ENCODE results near the gene MIP. TPM values are rescaled to one million over a fixed set of nuclear protein-coding genes. Genes with fewer than 3 reads are reported as not detected.
"Not testable (repeated sequence)": the region's sequence is repeated elsewhere in the genome, so short reads cannot be mapped to it uniquely, and the experiment has no call there.

Gene MIP
- total RNA-seq, 1 donor from 2014 or later: 0.26 TPM

DNA sequence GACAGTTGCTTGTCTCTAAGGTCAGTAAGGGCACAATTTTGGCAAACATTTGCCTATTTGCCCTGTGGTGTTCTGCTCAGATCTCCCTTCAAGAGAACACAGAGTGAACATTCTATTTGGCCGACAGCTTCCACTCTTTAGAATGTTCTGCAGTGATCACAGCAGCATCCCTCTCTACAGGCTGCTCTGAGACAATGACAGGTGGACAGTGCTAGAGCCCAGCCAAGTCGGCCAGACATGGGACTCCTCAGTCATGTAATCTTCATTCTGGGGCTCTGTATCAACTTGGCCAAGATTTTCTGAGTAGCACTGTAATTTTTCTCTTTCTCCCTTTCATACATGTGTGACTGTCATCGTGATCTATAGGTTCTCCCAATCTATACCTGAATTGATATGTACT lies 40.1 kb downstream of the MIP start:
- TF ChIP-seq CTCF (IDR thresholded peaks at IDR 0.05; ENCODE audit: insufficient read depth, low read length, severe bottlenecking): no peak
- Histone ChIP-seq H3K27me3 (ENCODE audit: control insufficient read depth, insufficient read depth, low read length) (no peaks in the 10 kb centered on the region), H3K36me3 (ENCODE audit: control insufficient read depth, insufficient read depth, low read length) (no peaks in the 10 kb centered on the region), H3K4me3 (ENCODE audit: low read depth, low read length) (no peak overlapping the region)
- FAIRE-seq (no peak), DNase-seq (ENCODE audit: low read depth) (no peak)

GRCh38 chr12:56413392-56413791 lies 41.1 kb downstream of the MIP start:
- Histone ChIP-seq H3K4me3 (ENCODE audit: low read depth, low read length) (no peak overlapping the region), H3K36me3 (ENCODE audit: control insufficient read depth, insufficient read depth, low read length) (no peaks in the 10 kb centered on the region), H3K27me3 (ENCODE audit: control insufficient read depth, insufficient read depth, low read length) (no peaks in the 10 kb centered on the region)
- FAIRE-seq: no peak
- no peak for TF ChIP-seq CTCF (IDR thresholded peaks at IDR 0.05; ENCODE audit: insufficient read depth, low read length, severe bottlenecking)
- DNase-seq (ENCODE audit: low read depth): no peak

DNA sequence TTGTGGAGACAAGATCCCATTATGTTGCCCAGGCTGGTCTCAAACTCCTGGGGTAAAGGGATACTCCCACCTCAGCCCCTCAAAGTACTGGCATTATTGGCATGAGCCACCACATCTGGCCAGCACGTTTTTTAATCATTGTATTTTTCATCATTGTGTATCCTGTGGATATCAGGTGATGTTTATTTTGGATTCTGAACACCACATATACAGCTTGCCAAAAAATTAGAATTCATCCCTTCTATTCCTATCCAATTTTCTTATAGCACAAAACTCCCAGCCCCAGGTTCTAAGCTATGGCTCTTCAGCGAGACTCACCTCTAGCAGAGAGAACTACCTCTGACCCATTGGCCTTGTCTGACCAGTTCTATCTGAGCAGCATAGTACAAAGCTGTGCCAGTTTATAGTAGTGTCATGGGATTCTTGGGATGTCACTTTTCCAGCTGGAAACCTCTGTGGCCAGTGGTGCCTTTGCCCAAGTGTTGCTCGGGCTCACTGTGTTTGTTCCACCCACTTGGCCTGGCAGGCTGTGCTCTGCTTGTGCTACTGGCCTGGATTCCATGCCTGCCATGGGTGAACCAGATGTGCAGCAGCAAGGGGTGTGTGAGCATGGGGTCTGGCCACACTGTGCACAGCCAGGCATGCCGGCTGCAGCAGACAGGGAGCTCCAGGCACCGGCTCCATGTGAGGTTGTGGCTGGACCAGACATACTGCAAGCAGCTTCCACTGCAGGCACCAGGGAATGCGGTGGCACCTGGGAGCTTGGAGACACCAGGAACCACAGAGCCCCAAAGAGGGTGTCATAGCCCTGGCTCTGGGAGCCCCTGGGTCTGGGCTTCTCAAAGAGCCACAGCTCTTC lies 42.4 kb downstream of the MIP start:
- TF ChIP-seq CTCF (IDR thresholded peaks at IDR 0.05; ENCODE audit: insufficient read depth, low read length, severe bottlenecking): no peak
- H3K4me3 ChIP-seq (ENCODE audit: low read depth, low read length): no peak overlapping the region
- H3K36me3 ChIP-seq (ENCODE audit: control insufficient read depth, insufficient read depth, low read length): no peaks in the 10 kb centered on the region
- H3K27me3 ChIP-seq (ENCODE audit: control insufficient read depth, insufficient read depth, low read length): no peaks in the 10 kb centered on the region
- FAIRE-seq (no peak), DNase-seq (ENCODE audit: low read depth) (no peak)

GRCh38 chr12:56410768-56411167 lies 43.7 kb downstream of the MIP start:
- DNase-seq (ENCODE audit: low read depth) (no peak), FAIRE-seq (no peak)
- Histone ChIP-seq H3K4me3 (ENCODE audit: low read depth, low read length) (no peak overlapping the region), H3K36me3 (ENCODE audit: control insufficient read depth, insufficient read depth, low read length) (no peaks in the 10 kb centered on the region), H3K27me3 (ENCODE audit: control insufficient read depth, insufficient read depth, low read length) (no peaks in the 10 kb centered on the region)
- TF ChIP-seq CTCF (IDR thresholded peaks at IDR 0.05; ENCODE audit: insufficient read depth, low read length, severe bottlenecking): no peak

DNA sequence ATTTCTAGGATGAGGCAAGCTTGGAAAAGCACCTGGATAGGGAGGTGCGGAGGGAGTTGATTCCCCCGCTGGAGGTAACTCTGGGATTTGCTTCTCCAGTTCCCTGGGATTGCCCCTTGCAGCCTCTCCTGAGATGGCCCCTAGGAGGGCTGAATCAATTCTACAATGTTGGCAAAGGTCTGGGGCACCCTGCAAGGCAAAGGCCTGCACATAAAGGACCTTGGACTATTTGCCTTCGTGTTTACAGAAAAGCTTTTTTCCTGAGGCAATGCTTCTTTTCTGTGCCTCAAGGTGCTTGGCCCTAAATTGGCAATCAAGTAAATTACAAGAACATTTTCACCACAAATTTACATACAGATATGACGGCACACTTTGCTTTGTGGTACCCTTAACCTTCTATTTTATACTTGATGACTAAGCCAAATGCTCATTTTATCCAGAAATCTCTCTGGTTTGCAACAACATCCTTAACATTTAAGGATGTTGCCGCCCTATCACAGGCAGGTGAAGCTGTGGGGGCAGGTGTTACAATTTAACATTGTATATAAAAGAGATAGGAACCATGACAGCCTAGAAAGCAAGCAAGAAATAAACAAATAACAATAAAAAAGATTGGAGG lies 45.5 kb downstream of the MIP start:
- H3K36me3 ChIP-seq (ENCODE audit: control insufficient read depth, insufficient read depth, low read length): no peaks in the 10 kb centered on the region
- no peak overlapping the region for H3K4me3 ChIP-seq (ENCODE audit: low read depth, low read length)
- FAIRE-seq (no peak), DNase-seq (ENCODE audit: low read depth) (no peak)
- no peak for TF ChIP-seq CTCF (IDR thresholded peaks at IDR 0.05; ENCODE audit: insufficient read depth, low read length, severe bottlenecking)
- no peaks in the 10 kb centered on the region for H3K27me3 ChIP-seq (ENCODE audit: control insufficient read depth, insufficient read depth, low read length)

- H3K27me3 ChIP-seq (ENCODE audit: control insufficient read depth, insufficient read depth, low read length); DNase-seq (ENCODE audit: low read depth); FAIRE-seq; H3K4me3 ChIP-seq (ENCODE audit: low read depth, low read length); H3K36me3 ChIP-seq (ENCODE audit: control insufficient read depth, insufficient read depth, low read length): not testable (repeated sequence)
These were observed 50.2 kb downstream of the MIP start for GRCh38 chr12:56404227-56404626.

- not testable (repeated sequence) for H3K4me3 ChIP-seq (ENCODE audit: low read depth, low read length); H3K27me3 ChIP-seq (ENCODE audit: control insufficient read depth, insufficient read depth, low read length); FAIRE-seq; DNase-seq (ENCODE audit: low read depth); H3K36me3 ChIP-seq (ENCODE audit: control insufficient read depth, insufficient read depth, low read length)
These were observed 52.8 kb downstream of the MIP start for GRCh38 chr12:56401612-56402011.

DNA sequence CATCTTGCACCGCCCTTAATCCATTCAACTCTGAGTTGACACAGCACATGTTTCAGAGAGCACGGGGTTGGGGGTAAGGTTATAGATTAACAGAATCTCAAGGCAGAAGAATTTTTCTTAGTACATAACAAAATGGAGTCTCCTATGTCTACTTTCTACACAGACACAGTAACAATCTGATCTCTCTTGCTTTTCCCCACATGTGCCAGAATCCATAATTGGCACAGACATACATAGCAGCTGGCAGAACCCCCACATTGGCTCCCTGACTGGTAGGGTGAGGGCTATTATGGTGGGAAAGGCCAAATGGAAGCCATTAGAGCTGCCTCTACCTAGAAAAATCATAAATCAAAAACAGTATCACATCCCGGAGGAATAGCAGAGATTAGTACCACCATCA lies 53.3 kb downstream of the MIP start:
- DNase-seq (ENCODE audit: low read depth); FAIRE-seq; H3K4me3 ChIP-seq (ENCODE audit: low read depth, low read length); H3K36me3 ChIP-seq (ENCODE audit: control insufficient read depth, insufficient read depth, low read length); H3K27me3 ChIP-seq (ENCODE audit: control insufficient read depth, insufficient read depth, low read length): not testable (repeated sequence)
